Epithelial cell of esophagus (primary cell): ENCODE data around the gene SERF1A.
"Not testable (repeated sequence)": the region's sequence is repeated elsewhere in the genome, so short reads cannot be mapped to it uniquely, and the experiment has no call there.

Experiments used
- DNase-seq: peaks from one replicate; pipeline ENCODE4 v3.0.0; 2010; ENCODE audit warnings: low read depth
- H3K4me3 ChIP-seq: 2 replicates; pipeline ENCODE4 v1.5.1; 2011; ENCODE audit warnings: mild to moderate bottlenecking, low read length, control low read depth

SERF1A gene

GRCh38 chr5:70900533-70901271 lies at the start of gene SERF1A:
TSS of gene SERF1A (plus strand) at chr5:70900669. CDS start at chr5:70900870, 201 bp downstream.
- DNase-seq, H3K4me3 ChIP-seq: not testable (repeated sequence)

GRCh38 chr5:70866778-70867177 lies 33.7 kb upstream of the SERF1A start:
- not testable (repeated sequence) for H3K4me3 ChIP-seq, DNase-seq

GRCh38 chr5:70870626-70871025 lies 29.8 kb upstream of the SERF1A start:
- not testable (repeated sequence) for H3K4me3 ChIP-seq, DNase-seq

- DNase-seq, H3K4me3 ChIP-seq: not testable (repeated sequence)
Observed at GRCh38 chr5:70896076-70896475, 4.4 kb upstream of the SERF1A start.

GRCh38 chr5:70901272-70901571 lies 753 bp downstream of the SERF1A start:
- not testable (repeated sequence) for DNase-seq, H3K4me3 ChIP-seq

GRCh38 chr5:70906624-70907023 lies 6.2 kb downstream of the SERF1A start:
- not testable (repeated sequence) for DNase-seq, H3K4me3 ChIP-seq

- DNase-seq, H3K4me3 ChIP-seq: not testable (repeated sequence)
Observed at GRCh38 chr5:70916829-70917228, 16.4 kb downstream of the SERF1A start.

GRCh38 chr5:70925211-70925562 lies 24.7 kb downstream of the SERF1A start:
- not testable (repeated sequence) for DNase-seq, H3K4me3 ChIP-seq

GRCh38 chr5:70931709-70932368 lies 31.4 kb downstream of the SERF1A start:
- not testable (repeated sequence) for H3K4me3 ChIP-seq, DNase-seq

- not testable (repeated sequence) for H3K4me3 ChIP-seq, DNase-seq
Observed at GRCh38 chr5:70932560-70932959, 32.1 kb downstream of the SERF1A start.

- H3K4me3 ChIP-seq, DNase-seq: not testable (repeated sequence)
Observed at GRCh38 chr5:70953068-70953467, 52.6 kb downstream of the SERF1A start.
